NCI-H345 (cell line): ENCODE measurements around the gene ATP6V1G3.
"Not testable (repeated sequence)": the region's sequence is repeated elsewhere in the genome, so short reads cannot be mapped to it uniquely, and the experiment has no call there.

Experiments used
- DNase-seq: peaks from one replicate; lab custom pipeline; 2025; lab: John Stamatoyannopoulos, UW

ATP6V1G3 gene

GRCh38 chr1:198540580-198540979 is at the start of gene ATP6V1G3:
TSS of gene ATP6V1G3 (minus strand) at chr1:198540680. CDS start at chr1:198540650, 30 bp downstream.
- no peak for DNase-seq

GRCh38 chr1:198588845-198589244 is 48.4 kb upstream of the ATP6V1G3 start:
- no peak for DNase-seq

- DNase-seq = no peak
Measured at GRCh38 chr1:198584163-198584562, 43.7 kb upstream of the ATP6V1G3 start.

GRCh38 chr1:198583209-198583802 is 42.8 kb upstream of the ATP6V1G3 start:
- DNase-seq = not testable (repeated sequence)

- no peak for DNase-seq
Measured at GRCh38 chr1:198577444-198577843, 37.0 kb upstream of the ATP6V1G3 start.

- no peak for DNase-seq
Measured at GRCh38 chr1:198575798-198576641, 35.5 kb upstream of the ATP6V1G3 start.

- DNase-seq = no peak
Measured at GRCh38 chr1:198575292-198575691, 34.8 kb upstream of the ATP6V1G3 start.

GRCh38 chr1:198574325-198574724 is 33.8 kb upstream of the ATP6V1G3 start:
- DNase-seq = no peak

- no peak for DNase-seq
Measured at GRCh38 chr1:198564716-198565115, 24.2 kb upstream of the ATP6V1G3 start.

GRCh38 chr1:198564157-198564556 is 23.7 kb upstream of the ATP6V1G3 start:
- no peak for DNase-seq

GRCh38 chr1:198563583-198563982 is 23.1 kb upstream of the ATP6V1G3 start:
- no peak for DNase-seq

- no peak for DNase-seq
Measured at GRCh38 chr1:198560161-198560560, 19.7 kb upstream of the ATP6V1G3 start.

GRCh38 chr1:198559362-198559761 is 18.9 kb upstream of the ATP6V1G3 start:
- no peak for DNase-seq

GRCh38 chr1:198558402-198558801 is 17.9 kb upstream of the ATP6V1G3 start:
- DNase-seq = no peak

GRCh38 chr1:198556971-198557370 is 16.5 kb upstream of the ATP6V1G3 start:
- no peak for DNase-seq

- DNase-seq = no peak
Measured at GRCh38 chr1:198552668-198553416, 12.4 kb upstream of the ATP6V1G3 start.

GRCh38 chr1:198550941-198551524 is 10.6 kb upstream of the ATP6V1G3 start:
- no peak for DNase-seq

GRCh38 chr1:198549866-198550265 is 9.4 kb upstream of the ATP6V1G3 start:
- no peak for DNase-seq

GRCh38 chr1:198548890-198549289 is 8.4 kb upstream of the ATP6V1G3 start:
- DNase-seq = no peak

GRCh38 chr1:198545156-198545555 is 4.7 kb upstream of the ATP6V1G3 start:
- no peak for DNase-seq

GRCh38 chr1:198544265-198544664 is 3.8 kb upstream of the ATP6V1G3 start:
- DNase-seq = no peak

GRCh38 chr1:198543670-198544260 is 3.3 kb upstream of the ATP6V1G3 start:
- no peak for DNase-seq
